HPDE6-E6E7 (cell line): ENCODE results near the gene PCDHGC3.
A peak's percentile ranks its signal among the peaks of the same experiment; 100 is the strongest.

Experiments
- DNase-seq: peaks from one replicate; pipeline ENCODE4 v3.0.0; 2011; ENCODE audit warnings: missing footprints; ENCODE audit errors: extremely low spot score

PCDHGC3 gene

DNA sequence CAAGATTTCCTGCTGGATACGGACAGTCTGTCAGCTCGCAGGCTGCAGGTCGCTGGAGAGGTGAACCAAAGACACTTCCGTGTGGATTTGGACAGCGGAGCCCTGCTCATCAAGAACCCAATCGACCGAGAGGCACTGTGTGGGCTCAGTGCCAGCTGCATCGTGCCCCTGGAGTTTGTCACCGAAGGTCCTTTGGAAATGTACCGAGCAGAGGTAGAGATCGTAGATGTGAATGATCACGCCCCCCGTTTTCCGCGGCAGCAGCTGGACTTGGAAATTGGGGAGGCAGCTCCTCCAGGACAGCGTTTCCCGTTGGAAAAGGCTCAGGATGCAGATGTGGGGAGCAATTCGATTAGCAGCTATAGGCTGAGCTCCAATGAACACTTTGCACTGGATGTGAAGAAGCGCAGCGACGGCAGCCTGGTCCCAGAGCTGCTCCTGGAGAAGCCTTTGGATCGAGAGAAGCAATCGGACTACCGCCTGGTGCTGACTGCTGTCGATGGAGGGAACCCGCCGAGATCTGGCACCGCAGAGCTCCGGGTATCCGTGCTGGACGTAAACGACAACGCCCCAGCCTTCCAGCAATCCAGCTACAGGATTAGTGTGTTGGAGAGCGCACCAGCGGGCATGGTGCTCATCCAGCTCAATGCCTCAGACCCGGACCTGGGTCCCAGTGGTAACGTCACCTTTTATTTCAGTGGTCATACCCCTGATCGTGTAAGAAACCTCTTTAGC lies 9.7 kb downstream of the PCDHGC3 start:
- DNase-seq = no peak

DNA sequence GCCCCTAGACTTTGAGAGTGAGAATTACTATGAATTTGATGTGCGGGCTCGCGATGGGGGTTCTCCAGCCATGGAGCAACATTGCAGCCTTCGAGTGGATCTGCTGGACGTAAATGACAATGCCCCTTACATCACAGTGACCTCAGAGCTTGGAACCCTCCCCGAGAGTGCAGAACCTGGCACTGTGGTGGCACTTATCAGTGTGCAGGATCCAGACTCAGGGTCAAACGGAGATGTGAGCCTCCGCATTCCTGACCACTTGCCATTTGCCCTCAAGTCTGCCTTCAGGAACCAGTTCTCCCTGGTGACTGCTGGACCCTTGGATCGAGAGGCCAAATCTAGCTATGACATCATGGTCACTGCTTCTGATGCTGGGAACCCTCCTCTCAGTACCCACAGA lies 10.3 kb downstream of the PCDHGC3 start:
- no peak for DNase-seq

DNA sequence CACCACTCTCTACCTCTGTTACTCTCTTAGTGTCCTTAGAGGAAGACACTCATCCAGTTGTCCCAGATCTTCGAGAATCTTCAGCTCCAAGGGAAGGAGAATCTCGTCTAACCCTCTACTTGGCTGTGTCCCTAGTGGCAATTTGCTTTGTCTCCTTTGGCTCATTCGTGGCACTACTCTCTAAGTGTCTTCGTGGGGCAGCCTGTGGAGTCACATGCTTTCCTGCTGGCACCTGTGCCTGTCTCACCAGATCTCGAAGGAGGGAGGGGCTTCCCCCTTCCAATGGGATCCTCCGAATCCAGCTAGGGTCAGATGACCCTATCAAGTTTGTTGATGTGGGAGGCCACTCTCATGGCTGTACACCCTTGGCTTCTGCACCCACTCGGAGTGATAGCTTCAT lies 11.4 kb downstream of the PCDHGC3 start:
- no peak for DNase-seq

DNA sequence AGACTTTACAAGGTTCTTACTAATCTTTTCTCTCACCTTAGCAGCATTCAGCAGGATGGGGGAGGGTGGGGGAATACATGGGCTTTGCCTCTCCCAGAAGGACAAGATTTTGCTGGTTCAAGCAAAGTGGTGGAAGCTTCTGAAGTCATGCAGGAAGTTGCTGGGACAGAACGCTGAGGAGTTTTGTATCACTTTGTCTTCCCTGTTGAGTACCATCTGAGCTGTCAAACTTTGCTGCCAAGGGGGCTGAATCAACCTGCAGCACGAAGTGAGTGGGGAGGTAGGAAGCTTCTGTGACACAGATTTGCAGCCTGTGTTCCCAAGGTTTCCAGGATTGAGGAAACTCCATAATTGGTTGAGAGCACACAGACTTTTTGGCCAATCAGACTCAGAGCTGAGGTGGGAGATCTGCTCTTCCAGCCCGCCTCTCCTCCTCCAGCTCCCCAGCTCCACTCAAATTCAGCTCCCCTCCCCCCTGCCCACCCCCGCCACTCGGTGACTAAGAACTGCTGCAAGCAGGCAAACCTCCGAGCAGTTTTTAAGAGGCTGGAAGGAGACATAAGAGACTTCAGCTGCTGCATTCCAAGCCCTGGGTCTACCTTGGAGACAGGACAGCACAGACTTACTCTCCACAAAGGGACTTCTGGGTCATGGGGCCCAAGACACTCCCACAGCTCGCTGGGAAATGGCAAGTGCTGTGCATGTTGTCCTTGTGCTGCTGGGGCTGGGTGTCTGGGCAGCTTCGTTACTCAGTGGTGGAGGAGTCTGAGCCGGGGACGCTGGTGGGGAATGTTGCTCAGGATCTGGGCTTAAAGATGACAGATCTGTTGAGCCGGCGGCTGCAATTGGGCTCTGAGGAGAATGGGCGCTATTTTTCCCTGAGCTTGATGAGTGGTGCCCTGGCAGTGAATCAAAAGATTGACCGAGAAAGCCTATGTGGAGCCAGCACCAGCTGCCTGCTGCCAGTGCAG lies 13.1 kb downstream of the PCDHGC3 start, which contains the start of gene PCDHGC5:
TSS of gene PCDHGC5 (plus strand) at position 491 of the 971 bp plus-strand sequence. CDS start at position 651, 160 bp downstream.
- DNase-seq = peak; percentile 69

- no peak for DNase-seq
These were observed 14.1 kb downstream of the PCDHGC3 start for GRCh38 chr5:141489841-141490240.

DNA sequence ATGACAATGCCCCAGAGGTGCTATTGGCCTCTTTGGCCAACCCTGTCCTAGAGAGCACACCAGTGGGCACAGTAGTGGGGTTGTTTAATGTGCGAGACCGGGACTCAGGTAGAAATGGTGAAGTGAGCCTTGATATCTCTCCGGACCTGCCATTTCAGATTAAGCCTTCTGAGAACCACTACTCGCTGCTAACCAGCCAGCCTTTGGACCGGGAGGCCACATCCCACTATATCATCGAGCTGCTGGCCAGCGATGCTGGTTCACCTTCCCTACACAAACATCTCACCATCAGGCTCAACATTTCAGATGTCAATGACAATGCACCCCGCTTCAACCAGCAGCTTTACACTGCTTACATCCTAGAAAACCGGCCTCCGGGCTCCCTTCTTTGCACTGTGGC lies 14.5 kb downstream of the PCDHGC3 start:
- DNase-seq = no peak

- DNase-seq = no peak
These were observed 15.0 kb downstream of the PCDHGC3 start for GRCh38 chr5:141490771-141491170.

DNA sequence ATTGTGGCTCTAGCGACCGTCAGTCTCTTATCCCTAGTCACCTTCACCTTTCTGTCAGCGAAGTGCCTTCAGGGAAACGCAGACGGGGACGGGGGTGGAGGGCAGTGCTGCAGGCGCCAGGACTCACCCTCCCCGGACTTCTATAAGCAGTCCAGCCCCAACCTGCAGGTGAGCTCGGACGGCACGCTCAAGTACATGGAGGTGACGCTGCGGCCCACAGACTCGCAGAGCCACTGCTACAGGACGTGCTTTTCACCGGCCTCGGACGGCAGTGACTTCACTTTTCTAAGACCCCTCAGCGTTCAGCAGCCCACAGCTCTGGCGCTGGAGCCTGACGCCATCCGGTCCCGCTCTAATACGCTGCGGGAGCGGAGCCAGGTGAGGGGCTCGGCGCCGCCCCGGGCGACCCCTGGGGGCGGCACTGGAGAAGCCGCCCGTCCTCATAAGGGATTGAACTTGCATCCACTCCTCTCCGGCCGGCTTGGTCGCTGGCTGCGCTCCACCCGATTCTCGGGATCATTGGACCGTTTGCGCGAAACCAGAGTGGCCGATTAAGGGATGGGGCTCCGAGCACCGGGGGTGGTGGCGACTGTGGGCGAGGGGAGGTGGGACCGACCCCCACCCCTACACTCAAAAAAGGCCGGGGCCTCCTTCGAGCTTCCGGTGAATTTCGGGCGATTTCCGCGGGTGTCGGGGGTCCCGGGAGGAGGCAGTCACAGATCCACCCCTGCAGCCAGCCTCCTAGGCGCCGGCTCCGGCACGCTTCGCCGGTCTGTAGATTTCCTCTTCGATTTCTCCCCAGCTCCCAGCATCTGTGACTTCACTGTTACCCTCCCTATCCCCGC lies 15.8 kb downstream of the PCDHGC3 start:
- no peak for DNase-seq

DNA sequence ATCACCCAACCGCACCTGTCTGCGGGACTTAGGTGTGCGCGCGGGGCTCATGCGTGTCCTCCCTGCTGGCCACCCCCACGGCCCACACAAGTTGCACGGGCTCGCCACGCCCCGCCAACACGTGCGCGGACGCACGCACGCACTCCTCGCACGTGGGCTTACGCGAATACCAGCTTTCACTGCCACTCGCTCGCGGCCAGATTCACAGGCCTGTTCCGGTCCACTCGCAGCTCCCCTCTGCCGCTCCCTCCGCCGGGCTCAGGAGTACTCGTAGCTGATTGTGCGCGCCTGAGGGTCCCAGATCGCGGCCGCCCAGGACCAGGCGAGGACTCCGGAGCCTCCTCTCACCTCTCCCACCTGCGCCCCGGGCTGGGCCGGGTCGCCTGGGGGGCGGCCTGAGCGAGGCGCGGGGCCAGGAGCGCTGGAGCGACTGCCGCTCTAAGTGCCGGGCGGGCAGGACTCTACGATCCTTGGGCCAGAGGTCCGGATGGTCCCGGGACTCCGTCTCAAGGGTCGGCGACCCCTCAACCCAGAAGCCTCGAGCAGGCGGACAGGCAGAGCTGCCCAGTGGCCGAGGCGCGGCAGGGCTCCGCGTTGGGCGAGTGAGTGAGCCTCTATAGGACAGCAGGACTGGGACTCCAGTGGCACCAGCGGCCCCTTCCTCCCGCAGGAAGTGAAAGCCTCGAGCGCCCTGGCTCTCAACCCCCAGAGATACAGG lies 16.6 kb downstream of the PCDHGC3 start:
- no peak for DNase-seq

DNA sequence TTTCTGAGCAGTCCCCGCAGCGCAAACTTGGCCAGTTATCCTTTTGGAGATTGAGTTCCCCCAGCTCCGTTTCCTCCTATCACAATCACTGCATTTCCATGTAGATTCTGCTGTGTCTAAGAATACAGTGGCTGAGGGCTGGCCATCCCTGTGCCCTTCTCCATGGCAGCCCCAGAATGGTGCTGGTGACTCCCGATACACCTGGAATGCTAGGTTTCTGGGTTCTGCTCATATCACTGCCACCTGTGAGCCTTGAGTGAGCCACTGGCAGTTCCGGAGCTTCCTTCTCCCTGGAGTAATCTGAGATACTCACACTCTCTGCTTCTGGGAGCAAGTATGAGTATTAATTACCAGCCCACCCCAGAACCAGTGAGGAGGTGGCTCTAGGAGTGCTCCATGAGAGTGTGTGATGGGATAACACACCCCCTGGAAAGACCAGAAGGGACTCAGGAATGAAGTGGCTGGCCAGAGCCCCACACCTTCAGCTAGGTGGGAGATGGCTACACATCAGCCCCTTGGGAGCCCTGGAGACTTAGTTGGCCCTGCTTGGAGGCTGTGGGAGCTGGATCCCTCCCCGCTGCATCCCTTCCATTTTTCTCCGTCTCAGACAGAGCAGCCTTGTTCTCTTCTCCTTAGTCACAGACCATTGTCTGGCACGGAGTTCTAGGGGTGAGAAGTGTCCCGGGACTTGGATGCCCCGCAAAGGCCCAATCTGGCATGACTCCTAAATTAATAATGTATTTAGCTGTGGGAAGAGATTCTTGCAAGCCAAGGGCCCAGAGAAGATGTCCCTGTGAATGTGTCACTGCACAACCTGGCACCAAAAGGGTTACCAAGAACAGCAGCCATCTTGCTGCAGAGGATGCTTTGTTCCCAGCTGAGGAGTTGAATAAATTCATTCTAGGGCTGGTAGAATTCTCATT lies 18.0 kb downstream of the PCDHGC3 start:
- DNase-seq = no peak

DNA sequence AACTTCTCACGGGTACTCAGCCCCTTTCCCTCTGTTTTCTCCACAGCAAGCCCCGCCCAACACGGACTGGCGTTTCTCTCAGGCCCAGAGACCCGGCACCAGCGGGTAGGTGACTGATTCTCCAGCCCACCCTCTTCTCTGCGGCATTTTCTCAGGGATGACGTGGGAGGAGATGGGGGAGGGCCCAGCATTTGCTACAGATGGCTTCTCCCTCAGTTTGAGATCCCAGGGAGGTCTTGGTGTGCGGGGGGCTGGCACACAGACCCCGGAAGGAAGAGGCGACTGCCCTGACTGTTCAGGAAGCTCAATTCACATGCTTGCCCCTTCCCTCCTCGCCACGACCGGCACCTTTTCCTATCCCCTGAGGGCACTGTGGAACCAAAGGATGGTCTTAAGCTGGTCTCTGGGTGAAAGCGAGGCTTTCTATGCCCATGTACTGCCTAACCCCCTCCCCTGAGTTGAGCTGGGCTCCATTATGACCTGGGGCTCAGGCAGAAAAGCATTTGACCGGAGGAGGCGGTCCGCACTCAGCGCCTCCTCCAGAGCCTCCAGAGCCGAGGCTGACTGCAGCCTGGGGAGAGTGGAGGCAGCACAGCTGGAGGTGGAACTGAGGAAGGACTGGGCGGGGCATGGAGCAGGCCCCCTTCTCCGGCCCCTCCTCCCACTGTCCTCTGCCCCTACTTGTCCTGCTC lies 19.1 kb downstream of the PCDHGC3 start:
- DNase-seq = no peak

DNA sequence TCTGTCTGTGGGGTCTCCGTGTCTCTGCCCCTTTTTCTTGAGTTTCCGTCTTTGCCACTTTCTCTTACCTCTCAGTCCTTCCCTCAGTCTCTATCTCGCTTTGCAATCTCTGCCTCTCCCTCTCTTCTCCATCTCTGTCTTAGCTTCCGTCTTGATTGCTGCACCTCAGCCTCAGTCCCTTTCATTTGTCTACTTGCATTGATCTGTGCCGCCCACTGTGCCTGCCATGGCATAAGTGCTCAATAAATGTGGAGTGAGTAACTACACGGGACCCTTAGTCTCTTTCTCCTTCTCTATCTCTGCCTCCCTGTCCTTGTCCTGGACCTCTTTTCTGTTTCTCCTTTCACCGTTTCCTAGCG lies 19.7 kb downstream of the PCDHGC3 start:
- DNase-seq = no peak

DNA sequence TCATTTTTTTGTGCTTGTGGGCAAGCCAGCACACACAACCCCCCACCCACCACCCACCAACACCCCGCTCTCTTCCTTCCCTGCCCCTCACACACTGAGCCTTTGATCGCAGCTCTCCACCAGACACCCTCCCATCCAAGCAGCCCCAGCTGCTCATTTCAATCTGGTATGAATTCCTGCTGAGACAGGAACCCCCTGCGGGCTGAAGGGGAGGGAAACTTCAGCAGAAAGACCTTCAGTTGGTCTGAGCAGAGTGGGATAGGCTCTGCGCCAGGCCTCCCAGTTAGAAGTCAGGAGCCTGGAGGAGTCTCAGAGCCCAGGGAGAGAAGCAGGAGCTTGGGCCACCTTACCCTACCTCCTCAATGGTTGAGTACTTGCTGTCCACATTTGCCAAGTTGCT lies 20.3 kb downstream of the PCDHGC3 start:
- DNase-seq = no peak

DNA sequence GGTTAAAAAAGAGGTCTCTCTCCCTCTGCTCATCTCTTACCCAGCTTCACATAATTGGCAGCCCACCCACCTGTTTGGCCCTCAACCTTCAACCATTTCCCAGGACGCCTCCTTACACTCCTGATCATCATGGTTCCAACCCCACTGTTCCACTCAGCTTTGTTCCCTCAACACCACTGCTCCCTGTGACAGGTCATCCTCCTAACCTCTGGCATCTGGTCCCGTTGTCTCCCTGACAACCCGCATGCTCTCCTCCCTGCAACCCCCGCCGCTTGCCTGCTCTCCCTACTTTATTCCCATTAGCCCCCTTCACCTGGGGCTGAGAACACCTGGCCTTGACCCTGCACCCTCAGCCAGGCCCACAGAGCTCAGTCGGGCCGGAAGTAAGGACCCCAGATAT lies 26.0 kb downstream of the PCDHGC3 start:
- no peak for DNase-seq

- no peak for DNase-seq
These were observed 27.9 kb downstream of the PCDHGC3 start for GRCh38 chr5:141503681-141504080.

DNA sequence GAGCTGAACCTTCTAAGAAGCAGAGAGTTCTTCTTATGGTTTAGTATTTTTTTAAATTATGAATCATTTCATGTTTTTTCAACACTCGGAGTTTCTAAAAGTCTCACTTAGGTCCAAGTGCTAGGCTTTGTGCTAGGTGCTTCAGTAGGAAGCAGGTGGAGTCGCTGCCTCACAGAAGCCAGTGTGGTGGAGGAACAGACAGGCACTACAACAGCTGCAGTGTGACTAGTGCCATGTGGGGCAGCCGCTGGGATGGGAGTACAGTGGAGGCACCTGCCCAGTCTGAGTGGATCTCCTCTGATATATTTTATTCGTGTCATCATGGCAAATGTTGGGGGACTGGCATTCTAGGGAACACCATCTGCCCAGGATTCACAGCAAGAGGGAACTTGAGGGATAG lies 28.4 kb downstream of the PCDHGC3 start:
- no peak for DNase-seq

GRCh38 chr5:141506381-141507155 lies 30.8 kb downstream of the PCDHGC3 start:
- DNase-seq = no peak

- no peak for DNase-seq
These were observed 31.8 kb downstream of the PCDHGC3 start for GRCh38 chr5:141507387-141508091.
